Fibroblast of lung (primary cell): Measurements from ENCODE around the gene LMAN2. TPM values are rescaled to one million over a fixed set of nuclear protein-coding genes. Genes with fewer than 3 reads are reported as not detected.
"Not testable (repeated sequence)": the region's sequence is repeated elsewhere in the genome, so short reads cannot be mapped to it uniquely, and the experiment has no call there.

Source experiments
- DNase-seq, 2 donors: peaks; one replicate each; pipeline versions ENCODE4 v3.0.0 to v3.0.0-alpha.2; 2010; ENCODE audit warnings: low read depth in 2 of 2
- H2AFZ ChIP-seq: 2 replicates; pipeline ENCODE4 v1.5.1; 2012; ENCODE audit warnings: low read length, control low read depth, inconsistent platforms
- H3K27ac ChIP-seq: 2 replicates; pipeline ENCODE4 v1.5.1; 2011; ENCODE audit warnings: low read length, control low read depth; ENCODE audit not compliant: insufficient read depth
- H3K27me3 ChIP-seq: 2 replicates; pipeline ENCODE4 v1.5.1; 2011; ENCODE audit warnings: mild to moderate bottlenecking, low read length; ENCODE audit not compliant: control insufficient read depth, insufficient read depth
- H3K36me3 ChIP-seq: 2 replicates; pipeline ENCODE4 v1.5.1; 2011; ENCODE audit warnings: low read length; ENCODE audit not compliant: control insufficient read depth, insufficient read depth
- H3K4me1 ChIP-seq: 2 replicates; pipeline ENCODE4 v1.5.1; 2011; ENCODE audit warnings: low read length; ENCODE audit not compliant: control insufficient read depth, insufficient read depth; ENCODE audit errors: extremely low read depth
- H3K4me2 ChIP-seq: 2 replicates; pipeline ENCODE4 v1.5.1; 2011; ENCODE audit warnings: low read length, control low read depth; ENCODE audit not compliant: insufficient read depth; ENCODE audit errors: extremely low read depth
- H3K4me3 ChIP-seq, 4 experiments: fragments of 200-600 bp in 1 of 4; sonication (generic) in 1 of 4; replicated peaks in 1 of 4; 2 replicates each; pipeline ENCODE4 v1.5.1; 2011 to 2016; ENCODE audit warnings: low read length in 4 of 4, low read depth in 3 of 4, mild to moderate bottlenecking in 3 of 4, control low read depth in 2 of 4, inconsistent platforms in 1 of 4, mixed read lengths in 1 of 4; ENCODE audit not compliant: insufficient read depth in 1 of 4; ENCODE audit errors: control extremely low read depth in 1 of 4
- H3K79me2 ChIP-seq: 2 replicates; pipeline ENCODE4 v1.5.1; 2012; ENCODE audit warnings: mild to moderate bottlenecking, low read length, inconsistent platforms; ENCODE audit not compliant: control insufficient read depth, insufficient read depth
- H3K9ac ChIP-seq: 2 replicates; pipeline ENCODE4 v1.5.1; 2011; ENCODE audit warnings: mild to moderate bottlenecking, low read length, control low read depth; ENCODE audit not compliant: insufficient read depth
- H3K9me3 ChIP-seq: 2 replicates; pipeline ENCODE4 v1.5.1; 2012; ENCODE audit warnings: low read depth, low read length; ENCODE audit not compliant: control insufficient read depth, insufficient read depth
- H4K20me1 ChIP-seq: 2 replicates; pipeline ENCODE4 v1.5.1; 2011; ENCODE audit warnings: low read length; ENCODE audit not compliant: control insufficient read depth, insufficient read depth; ENCODE audit errors: extremely low read depth
- CTCF ChIP-seq, 2 donors: IDR thresholded peaks in 1 of 2; conservative IDR thresholded peaks in 1 of 2; 1 replicate in 1 of 2; 2 replicates in 1 of 2; pipeline ENCODE4 v1.5.1; 2011 to 2012; ENCODE audit warnings: low read length in 2 of 2, control low read depth in 1 of 2, inconsistent platforms in 1 of 2, low read depth in 1 of 2, mild to moderate bottlenecking in 1 of 2
- EZH2 ChIP-seq: IDR thresholded peaks from 2 replicates; pipeline ENCODE4 v1.5.1; 2012; ENCODE audit warnings: low read length, control low read depth, mild to moderate bottlenecking; ENCODE audit errors: missing control alignments
- polyA plus RNA-seq, 2 donors: library from polyadenylated mRNA; depleted of rRNA in 1 of 2; stranded (reverse) in 1 of 2; unstranded in 1 of 2; fragments of >200 nt; gene quantifications; 2 replicates each; pipeline ENCODE4 v1.2.1, GENCODE V29; 2011 to 2012; ENCODE audit warnings: missing spikeins in 1 of 2
- total RNA-seq: library from RNA; depleted of rRNA; stranded (reverse); fragments of >200 nt; gene quantifications from 2 replicates; pipeline ENCODE4 v1.2.1, GENCODE V29; 2014

The LMAN2 gene
- total and polyA plus RNA-seq, 2 donors (not counting 1 experiment from before 2014, with no cell fraction given): 145 to 396 TPM

GRCh38 chr5:177376107-177376506, 24.6 kb upstream of the LMAN2 start:
- Histone ChIP-seq H3K4me2 (no peak overlapping the region), H3K36me3 (no peaks in the 10 kb centered on the region), H2AFZ (no peak overlapping the region), H3K4me3 (no peak overlapping the region), H3K79me2 (no peaks in the 10 kb centered on the region), H3K4me1 (no peaks in the 10 kb centered on the region), H3K27ac (no peak overlapping the region), H3K9ac (no peak overlapping the region), H3K27me3 (no peaks in the 10 kb centered on the region), H3K9me3 (no peaks in the 10 kb centered on the region), H4K20me1 (no peaks in the 10 kb centered on the region)
- DNase-seq: no peak
- TF ChIP-seq CTCF (conservative IDR thresholded peaks at IDR 0.05 in 1 of 2, IDR thresholded peaks at IDR 0.05 in 1 of 2; ENCODE audit: low read depth in 1 of 2, low read length in 2 of 2) (no peak), EZH2 (no peak)

- not testable (repeated sequence) for H3K27ac ChIP-seq, H3K9me3 ChIP-seq, H3K4me3 ChIP-seq, H2AFZ ChIP-seq, H3K4me2 ChIP-seq, H4K20me1 ChIP-seq, H3K27me3 ChIP-seq, H3K9ac ChIP-seq, H3K36me3 ChIP-seq, H3K79me2 ChIP-seq, H3K4me1 ChIP-seq, DNase-seq
Measured at GRCh38 chr5:177375516-177375915, 24.0 kb upstream of the LMAN2 start.

GRCh38 chr5:177374211-177374610, 22.7 kb upstream of the LMAN2 start:
- H3K9ac ChIP-seq: no peak overlapping the region
- H2AFZ ChIP-seq: no peak overlapping the region
- H4K20me1 ChIP-seq: no peaks in the 10 kb centered on the region
- H3K27ac ChIP-seq: no peak overlapping the region
- H3K4me3 ChIP-seq: no peak overlapping the region
- H3K4me1 ChIP-seq: no peaks in the 10 kb centered on the region
- H3K79me2 ChIP-seq: no peaks in the 10 kb centered on the region
- no peaks in the 10 kb centered on the region for H3K27me3 ChIP-seq
- no peaks in the 10 kb centered on the region for H3K36me3 ChIP-seq
- no peak for DNase-seq
- H3K9me3 ChIP-seq: no peaks in the 10 kb centered on the region
- TF ChIP-seq EZH2 (no peak), CTCF (conservative IDR thresholded peaks at IDR 0.05 in 1 of 2, IDR thresholded peaks at IDR 0.05 in 1 of 2; ENCODE audit: low read depth in 1 of 2, low read length in 2 of 2) (no peak)
- no peak overlapping the region for H3K4me2 ChIP-seq
